IMR-90 (cell line): ENCODE results near the gene SYT2. TPM values are rescaled to one million over a fixed set of nuclear protein-coding genes. Genes with fewer than 3 reads are reported as not detected.

ENCODE experiments used
- ATAC-seq: fragments of 200-7000 bp; cut with Tn5 transposase; 2 replicates; pipeline ENCODE4 v1.9.1; 2020; ENCODE audit warnings: low read depth, mild to moderate bottlenecking, moderate library complexity
- BruUV-seq: library from RNA; stranded (reverse); fragments of 400-500 nt; replicated peaks from 2 replicates; lab custom pipeline; 2021; lab: Mats Ljungman, UMichigan
- CTCF ChIA-PET: fragments of 300-600 bp; formaldehyde crosslinking; extraction: SDS; loops from one replicate; lab custom pipeline; 2021; ENCODE audit warnings: antibody characterized with exemption; lab: Yijun Ruan, JAX
- POLR2A ChIA-PET: fragments of 300-600 bp; sonication (Branson Sonifier 250); formaldehyde crosslinking; loops from one replicate; lab custom pipeline; 2022; ENCODE audit warnings: antibody characterized with exemption; ENCODE audit not compliant: unreplicated experiment; lab: Charles Lee
- DNase-seq: peaks from one replicate; pipeline ENCODE4 v3.0.0; 2013
- H2AFZ ChIP-seq: replicated peaks from 2 replicates; pipeline ENCODE3; 2013; ENCODE audit warnings: low read length, mild to moderate bottlenecking; ENCODE audit not compliant: poor library complexity
- H2AK5ac ChIP-seq: 2 replicates; pipeline ENCODE4 v1.6.1; 2013; ENCODE audit warnings: low read depth, low read length, inconsistent platforms
- H2AK9ac ChIP-seq: replicated peaks from 2 replicates; pipeline ENCODE3; 2013; ENCODE audit warnings: mild to moderate bottlenecking, low read depth, low read length, moderate library complexity; ENCODE audit not compliant: poor library complexity
- H2BK120ac ChIP-seq: 2 replicates; pipeline ENCODE4 v1.6.1; 2013; ENCODE audit warnings: low read depth, low read length, inconsistent platforms
- H2BK15ac ChIP-seq: 3 replicates; pipeline ENCODE4 v1.6.1; 2013; ENCODE audit warnings: low read depth, low read length, inconsistent platforms
- H2BK20ac ChIP-seq: 2 replicates; pipeline ENCODE4 v1.6.1; 2013; ENCODE audit warnings: low read depth, mild to moderate bottlenecking, inconsistent platforms, low read length, moderate library complexity
- H2BK5ac ChIP-seq: 2 replicates; pipeline ENCODE4 v1.6.1; 2013; ENCODE audit warnings: mild to moderate bottlenecking, low read depth, low read length, inconsistent platforms; ENCODE audit not compliant: poor library complexity, severe bottlenecking
- H3K14ac ChIP-seq: replicated peaks from 2 replicates; pipeline ENCODE4 v1.6.1; 2013; ENCODE audit warnings: low read depth, low read length, inconsistent platforms
- H3K18ac ChIP-seq: 2 replicates; pipeline ENCODE4 v1.6.1; 2013; ENCODE audit warnings: low read depth, low read length, control low read depth
- H3K23ac ChIP-seq: 2 replicates; pipeline ENCODE4 v1.6.1; 2013; ENCODE audit warnings: low read depth, low read length, inconsistent platforms
- H3K27ac ChIP-seq: 2 replicates; pipeline ENCODE4 v1.5.1; 2013; ENCODE audit warnings: mild to moderate bottlenecking, control low read depth, low read length; ENCODE audit not compliant: insufficient read depth
- H3K27me3 ChIP-seq: 2 replicates; pipeline ENCODE4 v1.6.1; 2013; ENCODE audit warnings: low read length; ENCODE audit not compliant: control insufficient read depth, insufficient read depth
- H3K36me3 ChIP-seq: 2 replicates; pipeline ENCODE4 v1.6.1; 2013; ENCODE audit warnings: low read length, mixed read lengths; ENCODE audit not compliant: control insufficient read depth, insufficient read depth
- H3K4ac ChIP-seq: 2 replicates; pipeline ENCODE4 v1.6.1; 2013; ENCODE audit warnings: low read depth, low read length, inconsistent platforms
- H3K4me1 ChIP-seq: 2 replicates; pipeline ENCODE4 v1.6.1; 2013; ENCODE audit warnings: low read length, mixed read lengths; ENCODE audit not compliant: control insufficient read depth, insufficient read depth
- H3K4me2 ChIP-seq: 2 replicates; pipeline ENCODE4 v1.6.1; 2013; ENCODE audit warnings: low read depth, mild to moderate bottlenecking, control low read depth, low read length, moderate library complexity
- H3K4me3 ChIP-seq: 2 replicates; pipeline ENCODE4 v1.5.1; 2013; ENCODE audit warnings: low read depth, mild to moderate bottlenecking, control low read depth, low read length, moderate library complexity; ENCODE audit not compliant: insufficient read depth
- H3K56ac ChIP-seq: 2 replicates; pipeline ENCODE4 v1.6.1; 2013; ENCODE audit warnings: low read length, inconsistent platforms; ENCODE audit not compliant: insufficient read depth; ENCODE audit errors: extremely low read depth
- H3K79me1 ChIP-seq, 2 experiments: 2 replicates each; pipeline ENCODE4 v1.6.1; 2013; ENCODE audit warnings: low read length in 2 of 2, inconsistent platforms in 1 of 2, low read depth in 1 of 2
- H3K9ac ChIP-seq: 2 replicates; pipeline ENCODE4 v1.6.1; 2013; ENCODE audit warnings: low read depth, low read length, control low read depth
- H3K9me1 ChIP-seq: 2 replicates; pipeline ENCODE4 v1.6.1; 2013; ENCODE audit warnings: low read length, inconsistent platforms; ENCODE audit not compliant: insufficient read depth
- H3K9me3 ChIP-seq: 2 replicates; pipeline ENCODE4 v1.6.1; 2013; ENCODE audit warnings: low read length; ENCODE audit not compliant: control insufficient read depth, insufficient read depth
- H4K20me1 ChIP-seq: 2 replicates; pipeline ENCODE4 v1.6.1; 2013; ENCODE audit warnings: low read length, inconsistent platforms; ENCODE audit not compliant: insufficient read depth
- H4K5ac ChIP-seq: 2 replicates; pipeline ENCODE4 v1.6.1; 2013; ENCODE audit warnings: mild to moderate bottlenecking, low read depth, low read length, control low read depth
- H4K8ac ChIP-seq, 2 experiments: 2 replicates each; pipeline ENCODE4 v1.6.1; 2013; ENCODE audit warnings: low read depth in 2 of 2, low read length in 2 of 2, control low read depth in 1 of 2, inconsistent platforms in 1 of 2
- H4K91ac ChIP-seq: 2 replicates; pipeline ENCODE4 v1.6.1; 2013; ENCODE audit warnings: low read depth, low read length, inconsistent platforms; ENCODE audit not compliant: insufficient read depth
- BHLHE40 ChIP-seq: fragments of 150-350 bp; IDR thresholded peaks from 2 replicates; pipeline ENCODE4 v1.6.1; 2016; ENCODE audit warnings: mild to moderate bottlenecking, low read depth, low read length
- CEBPB ChIP-seq: IDR thresholded peaks from 2 replicates; pipeline ENCODE4 v1.6.1; 2012; ENCODE audit warnings: low read depth, low read length, improper control_type of control experiment
- CHD1 ChIP-seq: IDR thresholded peaks from 2 replicates; pipeline ENCODE4 v1.6.1; 2012; ENCODE audit warnings: low read depth, low read length, improper control_type of control experiment
- FOS ChIP-seq: fragments of 150-350 bp; IDR thresholded peaks from 2 replicates; pipeline ENCODE4 v1.6.1; 2016; ENCODE audit warnings: low read depth, low read length
- MAFK ChIP-seq: IDR thresholded peaks from 2 replicates; pipeline ENCODE4 v1.6.1; 2012; ENCODE audit warnings: low read depth, low read length, improper control_type of control experiment
- MAZ ChIP-seq: IDR thresholded peaks from 2 replicates; pipeline ENCODE4 v1.6.1; 2012; ENCODE audit warnings: low read depth, mild to moderate bottlenecking, low read length, improper control_type of control experiment, moderate library complexity, borderline replicate concordance
- MXI1 ChIP-seq: IDR thresholded peaks from 2 replicates; pipeline ENCODE4 v1.6.1; 2012; ENCODE audit warnings: low read depth, mild to moderate bottlenecking, low read length, moderate library complexity, borderline replicate concordance
- RCOR1 ChIP-seq: IDR thresholded peaks from 2 replicates; pipeline ENCODE4 v1.6.1; 2012; ENCODE audit warnings: mild to moderate bottlenecking, low read length, improper control_type of control experiment; ENCODE audit not compliant: insufficient replicate concordance
- RFX5 ChIP-seq: IDR thresholded peaks from 2 replicates; pipeline ENCODE4 v1.8.0; 2012; ENCODE audit warnings: low read depth, mild to moderate bottlenecking, low read length, moderate library complexity
- WGBS, 2 experiments: methylation state at CpG; one replicate each; pipeline versions ENCODE4 v1.1.5 to v1.1.7; 2013; ENCODE audit warnings: missing lambda C conversion rate in 2 of 2; ENCODE audit not compliant: insufficient read length in 1 of 2; ENCODE audit errors: extremely low coverage in 2 of 2; 5-methylcytosine and 5-hydroxymethylcytosine counted together
- dilution Hi-C: fragments of 300-500 bp; cut with HindIII; formaldehyde crosslinking; loops from one replicate; pipeline ENCODE4 v1.14.3; 2018; ENCODE audit warnings: low sequenced_read_pairs; ENCODE audit not compliant: unreplicated experiment
- in situ Hi-C: fragments of 300-500 bp; cut with MboI; formaldehyde crosslinking; loops from 3 replicates; pipeline ENCODE4 v1.14.3; 2019; ENCODE audit warnings: low sequenced_read_pairs, inconsistent platforms, mixed read lengths
- intact Hi-C: fragments of 100-400 bp; cut with micrococcal nuclease; formaldehyde crosslinking; loops from 2 replicates; pipeline ENCODE4 v1.10.0; 2022
- polyA plus RNA-seq, 3 experiments: library from polyadenylated mRNA; depleted of rRNA; stranded (reverse); fragments of >200 nt; gene quantifications; 2 replicates each; pipeline ENCODE4 v1.2.3, GENCODE V29; 2012; ENCODE audit warnings: low replicate concordance in 1 of 3
- total RNA-seq: library from RNA; depleted of rRNA; stranded (reverse); fragments of >200 nt; gene quantifications from 2 replicates; pipeline ENCODE4 v1.2.3, GENCODE V29; 2012
- TF ChIP-seq, protein P1 (sequence below): fragments of 150-350 bp; IDR thresholded peaks from 2 replicates; pipeline ENCODE4 v1.6.1; 2017; ENCODE audit warnings: mild to moderate bottlenecking, antibody characterized with exemption, low read length, low read depth
- TF ChIP-seq, protein P2 (sequence below): fragments of 150-350 bp; IDR thresholded peaks from 2 replicates; pipeline ENCODE4 v1.6.1; 2016; ENCODE audit warnings: low read depth, mild to moderate bottlenecking, low read length, moderate library complexity, borderline replicate concordance

The SYT2 gene
- total and polyA plus RNA-seq, 2 of the 4 experiments (the other 2 are of a cell fraction) = under 0.01 TPM

DNA sequence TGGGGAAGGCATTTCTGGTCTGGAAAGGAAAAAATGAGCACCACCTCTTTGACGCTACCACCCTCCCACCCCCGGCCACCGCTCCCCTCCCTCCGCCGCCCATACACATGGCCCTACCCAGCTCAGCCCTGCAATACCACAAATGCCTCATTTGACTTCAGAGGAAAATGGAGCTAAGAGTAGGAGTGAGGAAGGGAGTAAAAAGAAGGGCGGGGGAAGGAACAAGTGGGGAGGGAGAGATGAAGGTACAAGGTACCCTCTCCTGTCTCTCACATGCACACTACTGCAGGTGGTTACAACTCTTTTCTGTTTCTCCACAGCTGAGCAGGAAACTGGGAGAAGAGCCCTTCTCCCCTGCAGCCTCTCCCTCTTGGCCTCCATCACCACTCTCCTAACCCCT, 7.1 kb downstream of the SYT2 start:
- H2BK5ac ChIP-seq = no peak overlapping the region
- BruUV-seq = no TSS peak
- no peaks in the 10 kb centered on the region for H3K36me3 ChIP-seq
- H3K4me1 ChIP-seq = no peaks in the 10 kb centered on the region
- H2AK9ac ChIP-seq = no peak overlapping the region
- H2BK20ac ChIP-seq = no peak overlapping the region
- H2AK5ac ChIP-seq = no peak overlapping the region
- peaks cover 86% of the 10 kb centered on the region for H3K27me3 ChIP-seq
- no peak overlapping the region for H2BK120ac ChIP-seq
- no peak overlapping the region for H3K23ac ChIP-seq
- dilution Hi-C loops = no loop called here
- no peak overlapping the region for H2BK15ac ChIP-seq
- in situ Hi-C loops = no loop called here
- no peak overlapping the region for H3K18ac ChIP-seq
- POLR2A ChIA-PET = no interaction called here
- no peak overlapping the region for H3K56ac ChIP-seq
- no peaks in the 10 kb centered on the region for H3K9me3 ChIP-seq
- ATAC-seq (no peak), DNase-seq (no peak)
- H3K27ac ChIP-seq = no peak overlapping the region
- no peaks in the 10 kb centered on the region for H3K9me1 ChIP-seq
- H3K9ac ChIP-seq = no peak overlapping the region
- intact Hi-C loops = no loop called here
- H3K14ac ChIP-seq = no peak overlapping the region
- no peak overlapping the region for H2AFZ ChIP-seq
- H4K5ac ChIP-seq = no peak overlapping the region
- no CpG with 5 or more reads among the region's 6 CpGs for WGBS, 2 experiments
- H4K91ac ChIP-seq = no peak overlapping the region
- H3K4ac ChIP-seq = no peak overlapping the region
- no peaks in the 10 kb centered on the region; the same call in 1 of the 2 replicates for H4K20me1 ChIP-seq
- no peak overlapping the region for H4K8ac ChIP-seq
- no peaks in the 10 kb centered on the region for H3K79me1 ChIP-seq
- H3K4me2 ChIP-seq = no peak overlapping the region
- H3K4me3 ChIP-seq = no peak overlapping the region
- TF ChIP-seq MAFK (no peak), BHLHE40 (no peak), RFX5 (no peak), CHD1 (no peak), MXI1 (no peak), CEBPB (no peak), RCOR1 (no peak), FOS (no peak), MAZ (no peak)
- TF ChIP-seq, protein P1, sequence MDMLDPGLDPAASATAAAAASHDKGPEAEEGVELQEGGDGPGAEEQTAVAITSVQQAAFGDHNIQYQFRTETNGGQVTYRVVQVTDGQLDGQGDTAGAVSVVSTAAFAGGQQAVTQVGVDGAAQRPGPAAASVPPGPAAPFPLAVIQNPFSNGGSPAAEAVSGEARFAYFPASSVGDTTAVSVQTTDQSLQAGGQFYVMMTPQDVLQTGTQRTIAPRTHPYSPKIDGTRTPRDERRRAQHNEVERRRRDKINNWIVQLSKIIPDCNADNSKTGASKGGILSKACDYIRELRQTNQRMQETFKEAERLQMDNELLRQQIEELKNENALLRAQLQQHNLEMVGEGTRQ = no peak
- TF ChIP-seq, protein P2, sequence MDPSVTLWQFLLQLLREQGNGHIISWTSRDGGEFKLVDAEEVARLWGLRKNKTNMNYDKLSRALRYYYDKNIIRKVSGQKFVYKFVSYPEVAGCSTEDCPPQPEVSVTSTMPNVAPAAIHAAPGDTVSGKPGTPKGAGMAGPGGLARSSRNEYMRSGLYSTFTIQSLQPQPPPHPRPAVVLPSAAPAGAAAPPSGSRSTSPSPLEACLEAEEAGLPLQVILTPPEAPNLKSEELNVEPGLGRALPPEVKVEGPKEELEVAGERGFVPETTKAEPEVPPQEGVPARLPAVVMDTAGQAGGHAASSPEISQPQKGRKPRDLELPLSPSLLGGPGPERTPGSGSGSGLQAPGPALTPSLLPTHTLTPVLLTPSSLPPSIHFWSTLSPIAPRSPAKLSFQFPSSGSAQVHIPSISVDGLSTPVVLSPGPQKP = no peak
- CTCF ChIA-PET = no interaction called here
